OCI-LY3 (cell line): ENCODE data around the gene BAIAP3.
"Not testable (repeated sequence)": the region's sequence is repeated elsewhere in the genome, so short reads cannot be mapped to it uniquely, and the experiment has no call there.

Experiments used
- EZH2phosphoT487 ChIP-seq: fragments of 200-600 bp; shearing (Covaris generic); IDR thresholded peaks from 2 replicates; pipeline ENCODE4 v1.6.1; 2018; ENCODE audit warnings: antibody characterized with exemption, mixed run types, low read depth
- TF ChIP-seq, protein P1 (sequence below): fragments of 200-600, 300-600 bp; sonication (generic); IDR thresholded peaks from 2 replicates; pipeline ENCODE4 v1.5.1; 2014; ENCODE audit warnings: antibody characterized with exemption, low read length, low read depth

DNA sequence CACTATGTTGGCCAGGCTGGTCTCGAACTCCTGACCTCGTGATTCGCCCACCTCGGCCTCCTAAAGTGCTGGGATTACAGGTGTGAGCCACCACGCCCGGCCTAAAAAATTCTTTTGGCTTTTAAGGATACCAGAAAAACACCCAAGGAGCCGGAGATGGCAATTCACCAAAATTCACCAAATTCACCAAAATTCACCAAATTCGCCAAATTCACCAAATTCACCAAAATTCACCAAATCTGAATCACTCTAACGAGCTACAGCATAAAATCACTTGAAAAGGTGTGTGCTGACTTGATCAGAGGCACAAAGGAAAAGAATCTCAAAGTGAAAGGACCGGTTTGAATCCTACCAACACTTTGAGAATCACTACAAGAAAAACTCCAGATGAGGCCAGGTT, 4.5 kb upstream of the BAIAP3 start:
- TF ChIP-seq, protein P1, sequence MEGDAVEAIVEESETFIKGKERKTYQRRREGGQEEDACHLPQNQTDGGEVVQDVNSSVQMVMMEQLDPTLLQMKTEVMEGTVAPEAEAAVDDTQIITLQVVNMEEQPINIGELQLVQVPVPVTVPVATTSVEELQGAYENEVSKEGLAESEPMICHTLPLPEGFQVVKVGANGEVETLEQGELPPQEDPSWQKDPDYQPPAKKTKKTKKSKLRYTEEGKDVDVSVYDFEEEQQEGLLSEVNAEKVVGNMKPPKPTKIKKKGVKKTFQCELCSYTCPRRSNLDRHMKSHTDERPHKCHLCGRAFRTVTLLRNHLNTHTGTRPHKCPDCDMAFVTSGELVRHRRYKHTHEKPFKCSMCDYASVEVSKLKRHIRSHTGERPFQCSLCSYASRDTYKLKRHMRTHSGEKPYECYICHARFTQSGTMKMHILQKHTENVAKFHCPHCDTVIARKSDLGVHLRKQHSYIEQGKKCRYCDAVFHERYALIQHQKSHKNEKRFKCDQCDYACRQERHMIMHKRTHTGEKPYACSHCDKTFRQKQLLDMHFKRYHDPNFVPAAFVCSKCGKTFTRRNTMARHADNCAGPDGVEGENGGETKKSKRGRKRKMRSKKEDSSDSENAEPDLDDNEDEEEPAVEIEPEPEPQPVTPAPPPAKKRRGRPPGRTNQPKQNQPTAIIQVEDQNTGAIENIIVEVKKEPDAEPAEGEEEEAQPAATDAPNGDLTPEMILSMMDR, result not testable (repeated sequence)
- TF ChIP-seq EZH2phosphoT487, result not testable (repeated sequence)
